PFSK-1 (cell line): ENCODE data around the gene TMEM44.

ENCODE experiments used
- POLR2AphosphoS5 ChIP-seq: IDR thresholded peaks from 2 replicates; pipeline ENCODE4 v1.6.1; 2012; ENCODE audit warnings: low read depth, mild to moderate bottlenecking, control low read depth, low read length, moderate library complexity
- SIN3A ChIP-seq: IDR thresholded peaks from 2 replicates; pipeline ENCODE4 v1.6.1; 2012; ENCODE audit warnings: mild to moderate bottlenecking, low read length, moderate library complexity, borderline replicate concordance; ENCODE audit not compliant: insufficient read depth
- TAF1 ChIP-seq: IDR thresholded peaks from 2 replicates; pipeline ENCODE4 v1.6.1; 2012; ENCODE audit warnings: low read length, control low read depth, borderline replicate concordance; ENCODE audit not compliant: insufficient read depth

DNA sequence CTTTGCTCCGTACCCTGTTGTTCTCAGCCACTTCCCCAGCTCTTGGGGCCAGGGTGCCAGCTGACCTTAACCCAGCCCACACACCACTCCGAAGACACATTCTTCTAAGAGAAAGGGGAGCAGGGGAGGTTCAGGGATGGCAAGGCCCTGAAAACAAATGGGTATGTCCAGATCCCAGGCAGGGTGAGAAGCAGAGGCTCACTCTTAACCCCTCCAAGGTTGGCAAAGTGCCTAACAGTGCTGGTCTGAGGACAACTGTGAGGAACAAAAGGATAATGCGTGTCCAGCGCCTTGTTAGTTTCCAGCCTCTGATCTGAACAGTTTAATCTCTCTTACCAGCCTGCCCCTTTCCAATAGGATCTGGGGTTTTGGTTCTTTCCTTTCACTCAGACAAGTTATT, 1.5 kb downstream of the TMEM44 start:
- TF ChIP-seq SIN3A, result no peak
- no peak for TF ChIP-seq POLR2AphosphoS5
- TF ChIP-seq TAF1, result no peak
